Measurements from ENCODE around the gene ZBTB45.

The ZBTB45 gene

GRCh38 chr19:58519355-58520256 is at the start of gene ZBTB45:
ZBTB45 (minus strand) TSS chr19:58519810; CDS start chr19:58517673, 2,137 bp downstream.
- DNase-seq (ENCODE audit: low read depth): peak; percentile 98
- H3K4me3 ChIP-seq (ENCODE audit: low read depth, low read length): peak within 1 kb of the TSS; percentile 83
- TF ChIP-seq MYC (IDR thresholded peaks at IDR 0.05; ENCODE audit: low read depth, low read length): peak; percentile 78
- peak; percentile 69 for TF ChIP-seq POLR2A (IDR thresholded peaks at IDR 0.05; ENCODE audit: extremely low read depth, insufficient read length)
- peak; percentile 65; the same call in 1 of the 2 replicates for TF ChIP-seq MAX (IDR thresholded peaks at IDR 0.05; ENCODE audit: low read depth, low read length)
- peak; percentile 59 for TF ChIP-seq CTCF (IDR thresholded peaks at IDR 0.05; ENCODE audit: low read depth, low read length)

GRCh38 chr19:58568453-58569130 is 49.0 kb upstream of the ZBTB45 start:
- TF ChIP-seq CTCF (IDR thresholded peaks at IDR 0.05; ENCODE audit: low read depth, low read length): no peak
- TF ChIP-seq MYC (IDR thresholded peaks at IDR 0.05; ENCODE audit: low read depth, low read length): no peak
- TF ChIP-seq POLR2A (IDR thresholded peaks at IDR 0.05; ENCODE audit: extremely low read depth, insufficient read length): no peak
- TF ChIP-seq MAX (IDR thresholded peaks at IDR 0.05; ENCODE audit: low read depth, low read length): no peak
- no peak overlapping the region for H3K4me3 ChIP-seq (ENCODE audit: low read depth, low read length)
- no peak for DNase-seq (ENCODE audit: low read depth)

GRCh38 chr19:58566989-58567388 is 47.4 kb upstream of the ZBTB45 start:
- no peak overlapping the region for H3K4me3 ChIP-seq (ENCODE audit: low read depth, low read length)
- no peak for DNase-seq (ENCODE audit: low read depth)
- no peak for TF ChIP-seq CTCF (IDR thresholded peaks at IDR 0.05; ENCODE audit: low read depth, low read length)
- no peak for TF ChIP-seq POLR2A (IDR thresholded peaks at IDR 0.05; ENCODE audit: extremely low read depth, insufficient read length)
- no peak for TF ChIP-seq MYC (IDR thresholded peaks at IDR 0.05; ENCODE audit: low read depth, low read length)
- TF ChIP-seq MAX (IDR thresholded peaks at IDR 0.05; ENCODE audit: low read depth, low read length): no peak

GRCh38 chr19:58563823-58564222 is 44.2 kb upstream of the ZBTB45 start:
- no peak overlapping the region for H3K4me3 ChIP-seq (ENCODE audit: low read depth, low read length)
- DNase-seq (ENCODE audit: low read depth): no peak

More at GRCh38 chr19:58563823-58564222, 44.2 kb upstream of the ZBTB45 start:
- TF ChIP-seq MAX (IDR thresholded peaks at IDR 0.05; ENCODE audit: low read depth, low read length) (no peak), CTCF (IDR thresholded peaks at IDR 0.05; ENCODE audit: low read depth, low read length) (no peak), POLR2A (IDR thresholded peaks at IDR 0.05; ENCODE audit: extremely low read depth, insufficient read length) (no peak), MYC (IDR thresholded peaks at IDR 0.05; ENCODE audit: low read depth, low read length) (no peak)

Measured in NB4 (cell line).